ENCODE results near the gene ACOD1. TPM values are rescaled to one million over a fixed set of nuclear protein-coding genes. Genes with fewer than 3 reads are reported as not detected.

ACOD1 gene
- total and polyA plus RNA-seq, 2 donors, result 0.02 TPM; not detected in 1

GRCh38 chr13:76974618-76974975 lies 26.3 kb downstream of the ACOD1 start:
- DNase-seq (ENCODE audit: low read depth in 6 of 9, low spot score in 9 of 9), result no peak
- 98% methylated on average over 3 of the region's 3 CpGs for WGBS
- H3K27me3 ChIP-seq (ENCODE audit: control insufficient read depth in 2 of 2, insufficient read depth in 1 of 2, low read length in 1 of 2), result peaks cover 0 to 4% of the 10 kb centered on the region in 2 donors
- H3K27ac ChIP-seq (ENCODE audit: low read depth in 1 of 2, low read length in 1 of 2), result no peak overlapping the region
- H3K9me3 ChIP-seq (ENCODE audit: control insufficient read depth in 2 of 2, insufficient read depth in 1 of 2, low read length in 1 of 2), result peaks cover 0 to 4% of the 10 kb centered on the region in 2 donors
- no peak overlapping the region for H3K4me3 ChIP-seq (ENCODE audit: low read length in 2 of 2)
- H3K36me3 ChIP-seq (ENCODE audit: control insufficient read depth in 2 of 2, insufficient read depth in 2 of 2, low read length in 1 of 2), result no peaks in the 10 kb centered on the region
- peaks cover 0 to 11% of the 10 kb centered on the region in 2 donors for H3K4me1 ChIP-seq (ENCODE audit: control insufficient read depth in 2 of 2, insufficient read depth in 2 of 2, low read length in 2 of 2)

GRCh38 chr13:76975863-76976262 lies 27.6 kb downstream of the ACOD1 start:
- Histone ChIP-seq H3K27me3 (ENCODE audit: control insufficient read depth in 2 of 2, insufficient read depth in 1 of 2, low read length in 1 of 2) (peaks cover 0 to 12% of the 10 kb centered on the region in 2 donors), H3K27ac (ENCODE audit: low read depth in 1 of 2, low read length in 1 of 2) (peak overlapping the region in 1 of 2 donors; percentile 51)

GRCh38 chr13:76976490-76976889 lies 28.2 kb downstream of the ACOD1 start:
- H3K27ac ChIP-seq (ENCODE audit: low read depth in 1 of 2, low read length in 1 of 2), result peak overlapping the region; percentile 31 to 51
- 46% methylated on average over 8 of the region's 8 CpGs for WGBS

More at GRCh38 chr13:76975863-76976262, 27.6 kb downstream of the ACOD1 start:
- H3K9me3 ChIP-seq (ENCODE audit: control insufficient read depth in 2 of 2, insufficient read depth in 1 of 2, low read length in 1 of 2), result peaks cover 0 to 4% of the 10 kb centered on the region in 2 donors
- no peaks in the 10 kb centered on the region for H3K36me3 ChIP-seq (ENCODE audit: control insufficient read depth in 2 of 2, insufficient read depth in 2 of 2, low read length in 1 of 2)
- H3K4me1 ChIP-seq (ENCODE audit: control insufficient read depth in 2 of 2, insufficient read depth in 2 of 2, low read length in 2 of 2), result peaks cover 0 to 14% of the 10 kb centered on the region in 2 donors
- 94% methylated on average over 6 of the region's 6 CpGs for WGBS
- H3K4me3 ChIP-seq (ENCODE audit: low read length in 2 of 2), result no peak overlapping the region
- peak in 1 of 9 donors; percentile 27 for DNase-seq (ENCODE audit: low read depth in 6 of 9, low spot score in 9 of 9)

GRCh38 chr13:76976929-76977328 lies 28.6 kb downstream of the ACOD1 start:
- H3K27me3 ChIP-seq (ENCODE audit: control insufficient read depth in 2 of 2, insufficient read depth in 1 of 2, low read length in 1 of 2), result peaks cover 0 to 12% of the 10 kb centered on the region in 2 donors
- 90% methylated on average over 5 of the region's 5 CpGs for WGBS

More at GRCh38 chr13:76976490-76976889, 28.2 kb downstream of the ACOD1 start:
- peak in 3 of 9 donors; percentile 15 to 53 (median 16) for DNase-seq (ENCODE audit: low read depth in 6 of 9, low spot score in 9 of 9)
- H3K27me3 ChIP-seq (ENCODE audit: control insufficient read depth in 2 of 2, insufficient read depth in 1 of 2, low read length in 1 of 2), result peaks cover 0 to 12% of the 10 kb centered on the region in 2 donors
- no peak overlapping the region for H3K4me3 ChIP-seq (ENCODE audit: low read length in 2 of 2)
- H3K4me1 ChIP-seq (ENCODE audit: control insufficient read depth in 2 of 2, insufficient read depth in 2 of 2, low read length in 2 of 2), result peaks cover 0 to 14% of the 10 kb centered on the region in 2 donors
- peaks cover 0 to 4% of the 10 kb centered on the region in 2 donors for H3K9me3 ChIP-seq (ENCODE audit: control insufficient read depth in 2 of 2, insufficient read depth in 1 of 2, low read length in 1 of 2)
- no peaks in the 10 kb centered on the region for H3K36me3 ChIP-seq (ENCODE audit: control insufficient read depth in 2 of 2, insufficient read depth in 2 of 2, low read length in 1 of 2)

GRCh38 chr13:76980075-76980718 lies 31.9 kb downstream of the ACOD1 start:
- H3K27ac ChIP-seq (ENCODE audit: low read depth in 1 of 2, low read length in 1 of 2), result no peak overlapping the region
- 5% methylated on average over 34 of the region's 34 CpGs for WGBS
- no peaks in the 10 kb centered on the region for H3K36me3 ChIP-seq (ENCODE audit: control insufficient read depth in 2 of 2, insufficient read depth in 2 of 2, low read length in 1 of 2)
- peaks cover 0 to 4% of the 10 kb centered on the region in 2 donors for H3K9me3 ChIP-seq (ENCODE audit: control insufficient read depth in 2 of 2, insufficient read depth in 1 of 2, low read length in 1 of 2)
- H3K4me3 ChIP-seq (ENCODE audit: low read length in 2 of 2), result peak overlapping the region in 1 of 2 donors; percentile 2
- H3K4me1 ChIP-seq (ENCODE audit: control insufficient read depth in 2 of 2, insufficient read depth in 2 of 2, low read length in 2 of 2), result peaks cover 0 to 14% of the 10 kb centered on the region in 2 donors
- DNase-seq (ENCODE audit: low read depth in 6 of 9, low spot score in 9 of 9), result peak in 8 of 9 donors; percentile 34 to 86 (median 72)
- H3K27me3 ChIP-seq (ENCODE audit: control insufficient read depth in 2 of 2, insufficient read depth in 1 of 2, low read length in 1 of 2), result peaks cover 0 to 10% of the 10 kb centered on the region in 2 donors

More at GRCh38 chr13:76976929-76977328, 28.6 kb downstream of the ACOD1 start:
- Histone ChIP-seq H3K9me3 (ENCODE audit: control insufficient read depth in 2 of 2, insufficient read depth in 1 of 2, low read length in 1 of 2) (peaks cover 0 to 4% of the 10 kb centered on the region in 2 donors), H3K4me1 (ENCODE audit: control insufficient read depth in 2 of 2, insufficient read depth in 2 of 2, low read length in 2 of 2) (peaks cover 0 to 14% of the 10 kb centered on the region in 2 donors), H3K36me3 (ENCODE audit: control insufficient read depth in 2 of 2, insufficient read depth in 2 of 2, low read length in 1 of 2) (no peaks in the 10 kb centered on the region), H3K27ac (ENCODE audit: low read depth in 1 of 2, low read length in 1 of 2) (peak overlapping the region in 1 of 2 donors; percentile 51), H3K4me3 (ENCODE audit: low read length in 2 of 2) (no peak overlapping the region)
- no peak for DNase-seq (ENCODE audit: low read depth in 6 of 9, low spot score in 9 of 9)

- WGBS, result 58% methylated on average over 6 of the region's 6 CpGs
- Histone ChIP-seq H3K27ac (ENCODE audit: low read depth in 1 of 2, low read length in 1 of 2) (no peak overlapping the region), H3K27me3 (ENCODE audit: control insufficient read depth in 2 of 2, insufficient read depth in 1 of 2, low read length in 1 of 2) (peaks cover 0 to 10% of the 10 kb centered on the region in 2 donors), H3K4me3 (ENCODE audit: low read length in 2 of 2) (no peak overlapping the region), H3K4me1 (ENCODE audit: control insufficient read depth in 2 of 2, insufficient read depth in 2 of 2, low read length in 2 of 2) (peaks cover 0 to 7% of the 10 kb centered on the region in 2 donors), H3K9me3 (ENCODE audit: control insufficient read depth in 2 of 2, insufficient read depth in 1 of 2, low read length in 1 of 2) (peaks cover 0 to 2% of the 10 kb centered on the region in 2 donors), H3K36me3 (ENCODE audit: control insufficient read depth in 2 of 2, insufficient read depth in 2 of 2, low read length in 1 of 2) (no peaks in the 10 kb centered on the region)
- no peak for DNase-seq (ENCODE audit: low read depth in 6 of 9, low spot score in 9 of 9)
These were observed 33.8 kb downstream of the ACOD1 start for GRCh38 chr13:76982061-76982460.

- DNase-seq (ENCODE audit: low read depth in 6 of 9, low spot score in 9 of 9), result no peak
- Histone ChIP-seq H3K9me3 (ENCODE audit: control insufficient read depth in 2 of 2, insufficient read depth in 1 of 2, low read length in 1 of 2) (no peaks in the 10 kb centered on the region), H3K27me3 (ENCODE audit: control insufficient read depth in 2 of 2, insufficient read depth in 1 of 2, low read length in 1 of 2) (peaks cover 0 to 10% of the 10 kb centered on the region in 2 donors), H3K4me1 (ENCODE audit: control insufficient read depth in 2 of 2, insufficient read depth in 2 of 2, low read length in 2 of 2) (peaks cover 0 to 3% of the 10 kb centered on the region in 2 donors), H3K27ac (ENCODE audit: low read depth in 1 of 2, low read length in 1 of 2) (no peak overlapping the region), H3K36me3 (ENCODE audit: control insufficient read depth in 2 of 2, insufficient read depth in 2 of 2, low read length in 1 of 2) (no peaks in the 10 kb centered on the region), H3K4me3 (ENCODE audit: low read length in 2 of 2) (no peak overlapping the region)
- 70% methylated on average over 5 of the region's 5 CpGs for WGBS
These were observed 35.4 kb downstream of the ACOD1 start for GRCh38 chr13:76983676-76984075.

GRCh38 chr13:76991432-76991795 lies 43.1 kb downstream of the ACOD1 start:
- peaks cover 0 to 14% of the 10 kb centered on the region in 2 donors for H3K36me3 ChIP-seq (ENCODE audit: control insufficient read depth in 2 of 2, insufficient read depth in 2 of 2, low read length in 1 of 2)
- H3K27me3 ChIP-seq (ENCODE audit: control insufficient read depth in 2 of 2, insufficient read depth in 1 of 2, low read length in 1 of 2), result no peaks in the 10 kb centered on the region
- H3K4me3 ChIP-seq (ENCODE audit: low read length in 2 of 2), result peak overlapping the region; percentile 89 to 92
- H3K9me3 ChIP-seq (ENCODE audit: control insufficient read depth in 2 of 2, insufficient read depth in 1 of 2, low read length in 1 of 2), result no peaks in the 10 kb centered on the region
- WGBS, result 43% methylated on average over 15 of the region's 15 CpGs
- no peak for DNase-seq (ENCODE audit: low read depth in 6 of 9, low spot score in 9 of 9)
- H3K27ac ChIP-seq (ENCODE audit: low read depth in 1 of 2, low read length in 1 of 2), result peak overlapping the region; percentile 92 to 96
- H3K4me1 ChIP-seq (ENCODE audit: control insufficient read depth in 2 of 2, insufficient read depth in 2 of 2, low read length in 2 of 2), result peaks cover 4 to 17% of the 10 kb centered on the region in 2 donors

GRCh38 chr13:76991796-76992547 lies 43.7 kb downstream of the ACOD1 start, which contains the start of gene CLN5:
TSS of gene CLN5 (plus strand) at chr13:76992081. CDS start at chr13:76992099, 18 bp downstream.
- H3K4me3 ChIP-seq (ENCODE audit: low read length in 2 of 2), result peak within 1 kb of the TSS; percentile 89 to 92

More at GRCh38 chr13:76991796-76992547, 43.7 kb downstream of the ACOD1 start, which contains the start of gene CLN5:
- Histone ChIP-seq H3K4me1 (ENCODE audit: control insufficient read depth in 2 of 2, insufficient read depth in 2 of 2, low read length in 2 of 2) (peaks cover 4 to 17% of the 10 kb centered on the region in 2 donors), H3K9me3 (ENCODE audit: control insufficient read depth in 2 of 2, insufficient read depth in 1 of 2, low read length in 1 of 2) (no peaks in the 10 kb centered on the region), H3K36me3 (ENCODE audit: control insufficient read depth in 2 of 2, insufficient read depth in 2 of 2, low read length in 1 of 2) (peaks cover 0 to 19% of the 10 kb centered on the region in 2 donors), H3K27ac (ENCODE audit: low read depth in 1 of 2, low read length in 1 of 2) (peak within 1 kb of the TSS; percentile 92 to 96), H3K27me3 (ENCODE audit: control insufficient read depth in 2 of 2, insufficient read depth in 1 of 2, low read length in 1 of 2) (no peaks in the 10 kb centered on the region)
- peak; percentile 81 to 97 (median 92) for DNase-seq (ENCODE audit: low read depth in 6 of 9, low spot score in 9 of 9)
- WGBS, result under 1% methylated on average over 73 of the region's 73 CpGs
